GM21825 (cell line): ENCODE data around the gene NTN3.
A peak's percentile ranks its signal among the peaks of the same experiment; 100 is the strongest.

Experiments
- ATAC-seq: cut with Tn5 transposase; IDR thresholded peaks from one replicate; pipeline ENCODE4 v1.9.1; 2021; ENCODE audit warnings: mild to moderate bottlenecking, moderate library complexity; ENCODE audit not compliant: unreplicated experiment

NTN3 gene

GRCh38 chr16:2512735-2513404 is 41.8 kb downstream of the NTN3 start:
- no peak for ATAC-seq

DNA sequence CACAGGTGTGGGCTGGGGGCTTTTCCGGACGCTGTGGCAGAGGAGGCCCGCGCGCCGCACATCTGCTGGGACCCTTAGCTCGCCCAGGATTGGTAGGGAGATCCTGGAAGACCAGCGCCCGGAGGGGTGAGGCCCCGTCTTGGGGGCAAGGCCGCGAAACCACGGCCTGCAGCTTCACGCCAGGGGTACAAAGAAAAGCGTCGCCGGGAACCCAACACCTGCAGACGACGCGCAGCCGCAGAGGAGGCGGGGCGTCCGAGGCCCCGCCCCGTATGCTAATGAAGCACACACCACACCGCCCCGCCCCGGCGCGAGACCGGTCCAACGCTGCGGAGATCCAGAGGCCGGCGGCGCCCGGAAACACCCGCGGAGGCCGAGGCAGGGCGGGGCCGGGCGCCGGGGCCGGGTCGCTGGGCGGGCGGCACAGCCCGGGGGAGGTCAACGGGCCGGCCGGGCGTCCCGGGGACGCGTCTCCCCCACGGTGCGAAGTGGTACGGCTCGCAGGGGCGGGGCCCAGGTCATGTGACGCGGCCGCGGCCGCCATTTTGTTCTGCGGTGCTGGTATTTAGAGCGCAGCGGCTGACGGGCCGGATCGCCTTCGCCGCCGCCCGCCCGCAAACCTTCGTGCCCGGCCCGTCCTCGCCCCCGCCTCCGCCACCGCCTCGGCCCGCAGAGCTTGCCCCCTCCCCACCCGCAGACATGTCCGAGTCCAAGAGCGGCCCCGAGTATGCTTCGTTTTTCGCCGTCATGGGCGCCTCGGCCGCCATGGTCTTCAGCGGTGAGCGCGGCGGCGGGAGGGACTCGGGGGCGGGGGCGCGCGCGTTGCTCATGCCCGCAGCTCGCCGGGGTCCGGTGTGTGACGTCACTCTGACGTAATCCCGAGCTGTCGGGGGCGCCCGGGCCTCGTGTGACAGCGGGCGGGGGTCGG is 42.6 kb downstream of the NTN3 start, which contains the start of gene ATP6V0C:
TSS of gene ATP6V0C (plus strand) at position 548 of the 928 bp plus-strand sequence. CDS start at position 700, 152 bp downstream.
- peak; percentile 64 for ATAC-seq

GRCh38 chr16:2514333-2515179 is 43.5 kb downstream of the NTN3 start:
- ATAC-seq: no peak

DNA sequence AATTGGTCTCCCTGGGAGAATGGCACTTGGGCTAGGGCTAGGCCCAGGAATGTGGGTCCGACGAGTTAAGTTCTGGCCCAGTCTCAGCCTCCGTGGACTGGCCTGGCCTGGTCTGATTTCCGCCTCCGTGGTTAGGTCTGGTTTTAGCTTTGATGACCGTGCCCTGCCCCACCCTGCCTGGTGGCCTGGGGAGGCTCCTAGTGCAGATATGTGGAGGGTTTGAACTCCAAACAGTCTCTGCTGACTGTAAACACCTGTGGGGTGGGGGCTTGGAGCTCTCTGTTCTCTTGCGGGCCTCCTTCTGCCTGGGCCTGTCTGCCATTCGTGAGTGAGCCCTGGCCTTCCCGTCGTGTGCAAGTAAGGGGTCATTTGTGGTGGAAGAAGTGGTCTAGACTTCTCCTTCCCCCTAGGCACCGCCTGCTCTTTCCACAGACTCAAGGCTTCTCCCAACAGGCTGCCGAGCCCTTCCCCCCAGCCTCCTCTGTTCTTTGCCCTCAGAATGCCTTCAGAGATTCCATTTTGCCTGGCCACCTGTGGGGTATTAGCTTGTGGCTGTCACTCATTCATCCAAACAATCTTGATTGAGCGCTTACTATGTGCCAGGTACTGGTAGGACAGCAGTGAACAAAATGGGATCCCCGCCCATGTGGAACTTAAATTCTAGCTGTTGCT is 44.2 kb downstream of the NTN3 start:
- ATAC-seq: no peak

DNA sequence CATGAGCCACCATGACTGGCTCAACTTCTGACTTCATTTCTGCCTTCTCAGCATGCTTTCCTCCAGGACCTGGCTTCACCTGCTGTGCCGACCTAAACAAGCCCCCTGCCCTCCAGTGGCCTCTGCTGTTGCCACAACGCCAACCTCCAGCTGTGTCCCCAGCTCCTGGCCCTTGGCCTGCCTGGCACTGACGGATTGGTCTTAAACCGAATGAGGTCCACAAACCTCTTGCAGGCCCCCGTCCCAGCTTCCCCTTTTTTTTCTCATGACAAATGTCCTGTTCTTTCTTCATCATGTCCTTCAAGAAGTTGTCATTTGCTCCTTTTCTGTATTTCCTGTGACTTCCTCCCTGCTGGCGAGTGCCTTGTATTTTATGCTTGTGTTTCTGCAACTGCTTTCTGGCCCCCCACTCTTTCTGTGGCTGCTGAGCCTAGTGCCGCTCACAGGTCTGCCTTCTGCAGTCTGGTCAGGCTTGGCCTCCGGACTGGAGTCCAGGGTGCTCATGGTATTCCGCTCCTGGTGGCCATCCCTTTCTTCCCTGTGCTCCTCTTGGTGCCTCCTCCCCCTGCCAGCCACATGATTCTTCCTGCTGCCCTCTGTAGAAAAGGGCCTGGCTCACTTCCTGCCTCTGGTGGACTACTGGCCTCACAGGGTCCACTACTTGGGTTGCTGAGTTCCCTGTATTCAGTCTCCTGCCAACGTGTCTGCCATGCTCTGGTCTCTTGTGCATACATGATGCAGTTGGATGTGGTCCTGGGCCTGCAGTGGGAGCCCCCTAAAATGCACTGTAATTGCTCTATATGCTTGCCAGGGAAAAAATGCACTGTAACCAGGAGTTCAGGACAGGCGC is 45.5 kb downstream of the NTN3 start:
- ATAC-seq: no peak

GRCh38 chr16:2517954-2518605 is 47.0 kb downstream of the NTN3 start:
- ATAC-seq: no peak

GRCh38 chr16:2518823-2519710 is 48.0 kb downstream of the NTN3 start:
- no peak for ATAC-seq

DNA sequence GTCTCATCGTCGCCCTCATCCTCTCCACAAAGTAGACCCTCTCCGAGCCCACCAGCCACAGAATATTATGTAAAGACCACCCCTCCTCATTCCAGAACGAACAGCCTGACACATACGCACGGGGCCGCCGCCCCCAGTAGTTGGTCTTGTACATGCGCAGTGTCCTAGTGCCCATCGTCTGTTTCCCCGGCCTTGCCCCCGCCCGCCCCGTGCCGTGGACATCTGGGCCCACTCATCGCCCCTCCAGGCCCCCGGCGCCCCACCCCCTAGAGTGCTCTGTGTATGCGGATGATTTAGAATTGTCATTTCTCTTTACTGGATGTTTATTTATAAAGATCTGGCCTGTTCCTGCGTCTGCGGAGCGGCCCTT is 48.6 kb downstream of the NTN3 start:
- ATAC-seq: no peak

- peak; percentile 42 for ATAC-seq
Observed at GRCh38 chr16:2520097-2520783, 49.1 kb downstream of the NTN3 start, which contains the start of gene AMDHD2. AMDHD2 (plus strand) TSS chr16:2520371; CDS start chr16:2520459, 88 bp downstream.

DNA sequence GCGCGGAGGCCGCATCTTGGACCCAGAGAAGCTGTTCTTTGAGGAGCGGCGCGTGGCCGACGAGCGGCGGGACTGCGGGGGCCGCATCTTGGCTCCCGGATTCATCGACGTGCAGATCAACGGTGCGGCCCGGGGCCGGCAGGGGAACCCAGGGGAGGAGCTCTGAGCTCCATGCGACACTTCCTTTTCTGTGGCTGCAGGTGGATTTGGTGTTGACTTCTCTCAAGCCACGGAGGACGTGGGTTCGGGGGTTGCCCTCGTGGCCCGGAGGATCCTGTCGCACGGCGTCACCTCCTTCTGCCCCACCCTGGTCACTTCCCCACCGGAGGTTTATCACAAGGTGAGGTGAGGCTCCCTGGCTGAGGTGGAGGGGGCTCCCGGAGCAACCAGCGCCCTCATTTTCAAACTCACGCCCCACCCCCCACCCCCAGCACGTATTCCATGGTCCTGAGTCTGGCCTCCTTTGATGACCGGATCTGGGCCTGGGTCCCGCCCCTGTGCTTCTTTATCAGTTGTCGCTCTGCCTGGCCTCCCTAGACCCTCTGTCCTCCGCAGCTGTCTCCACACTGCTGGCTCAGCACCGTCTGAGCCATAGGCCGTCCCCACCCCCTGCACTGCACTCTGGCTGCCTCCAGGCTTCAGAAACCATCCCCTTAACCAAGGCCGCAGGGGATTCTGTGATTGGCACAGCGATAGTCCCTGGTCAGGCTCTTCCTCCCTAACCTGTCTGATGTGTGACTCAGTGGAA is 49.9 kb downstream of the NTN3 start:
- no peak for ATAC-seq
